PC-3 (cell line): ENCODE measurements around the gene MPPED1.

ENCODE experiments used
- EZH2 ChIP-seq: fragments of 300-600 bp; sonication (generic); IDR thresholded peaks from one replicate; pipeline ENCODE4 v1.6.1; 2017; ENCODE audit warnings: antibody characterized with exemption, mild to moderate bottlenecking, low read length; ENCODE audit not compliant: unreplicated experiment
- EZH2phosphoT487 ChIP-seq: fragments of 300-600 bp; sonication (generic); IDR thresholded peaks from 2 replicates; pipeline ENCODE4 v1.6.1; 2018; ENCODE audit warnings: mild to moderate bottlenecking, antibody characterized with exemption, low read length, borderline replicate concordance
- TF ChIP-seq, protein P1 (sequence below): fragments of 300-600 bp; sonication (generic); conservative IDR thresholded peaks from 2 replicates; pipeline ENCODE4 v1.5.1; 2017; ENCODE audit warnings: antibody characterized with exemption, low read depth, mild to moderate bottlenecking, low read length

DNA sequence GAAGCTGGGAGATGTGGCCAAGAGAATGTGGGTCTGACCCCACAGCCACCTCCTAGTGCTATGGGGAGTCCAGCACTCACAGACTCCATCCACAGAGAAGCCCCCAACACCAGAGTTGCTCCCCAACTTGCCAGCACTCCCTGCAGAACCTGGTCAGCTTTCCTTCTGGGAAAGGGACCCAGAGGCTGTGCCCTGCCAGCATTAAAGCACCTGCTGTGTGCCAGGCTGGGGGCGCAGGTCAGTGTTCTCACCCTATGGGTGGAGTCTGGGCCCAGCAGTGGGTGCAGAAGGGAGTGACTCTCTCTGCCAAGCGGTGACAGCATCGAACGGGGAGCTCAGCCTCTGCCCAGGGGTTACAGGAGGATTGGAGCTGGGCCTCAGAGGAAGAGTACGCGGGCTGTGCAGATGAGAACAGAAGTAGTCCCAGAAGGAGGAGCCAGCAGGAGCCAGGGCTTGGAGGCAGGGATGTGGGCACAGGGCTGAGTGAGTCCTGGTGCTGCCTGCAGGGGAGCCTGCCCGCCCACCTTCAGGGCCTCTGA is 114.4 kb downstream of the MPPED1 start:
- TF ChIP-seq, protein P1, sequence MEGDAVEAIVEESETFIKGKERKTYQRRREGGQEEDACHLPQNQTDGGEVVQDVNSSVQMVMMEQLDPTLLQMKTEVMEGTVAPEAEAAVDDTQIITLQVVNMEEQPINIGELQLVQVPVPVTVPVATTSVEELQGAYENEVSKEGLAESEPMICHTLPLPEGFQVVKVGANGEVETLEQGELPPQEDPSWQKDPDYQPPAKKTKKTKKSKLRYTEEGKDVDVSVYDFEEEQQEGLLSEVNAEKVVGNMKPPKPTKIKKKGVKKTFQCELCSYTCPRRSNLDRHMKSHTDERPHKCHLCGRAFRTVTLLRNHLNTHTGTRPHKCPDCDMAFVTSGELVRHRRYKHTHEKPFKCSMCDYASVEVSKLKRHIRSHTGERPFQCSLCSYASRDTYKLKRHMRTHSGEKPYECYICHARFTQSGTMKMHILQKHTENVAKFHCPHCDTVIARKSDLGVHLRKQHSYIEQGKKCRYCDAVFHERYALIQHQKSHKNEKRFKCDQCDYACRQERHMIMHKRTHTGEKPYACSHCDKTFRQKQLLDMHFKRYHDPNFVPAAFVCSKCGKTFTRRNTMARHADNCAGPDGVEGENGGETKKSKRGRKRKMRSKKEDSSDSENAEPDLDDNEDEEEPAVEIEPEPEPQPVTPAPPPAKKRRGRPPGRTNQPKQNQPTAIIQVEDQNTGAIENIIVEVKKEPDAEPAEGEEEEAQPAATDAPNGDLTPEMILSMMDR: no peak
- TF ChIP-seq EZH2 (no peak), EZH2phosphoT487 (no peak)
